Measurements from ENCODE around the gene INSM1. TPM values are rescaled to one million over a fixed set of nuclear protein-coding genes. Genes with fewer than 3 reads are reported as not detected.

The INSM1 gene
- total RNA-seq = 30.1 and 32.3 TPM in 2 replicates

- intact Hi-C loops (cut with micrococcal nuclease) = loop anchor here (2.0 kb wide), 1 partner anchor 1027 kb away; no protein-coding TSS in a partner anchor
- Mint-ChIP-seq H3K27me3 (ENCODE audit: insufficient read depth) (peaks cover 61% of the 10 kb centered on the region), H3K4me3 (peak within 1 kb of the TSS; percentile 83), H3K9me3 (no peaks in the 10 kb centered on the region), H3K36me3 (ENCODE audit: low read depth) (peaks cover 13% of the 10 kb centered on the region), H3K27ac (peak within 1 kb of the TSS; percentile 90), H3K4me1 (ENCODE audit: low read depth) (peaks cover 29% of the 10 kb centered on the region)
- DNase-seq (ENCODE audit: low spot score) = no peak
Measured at GRCh38 chr20:20367575-20368417, at the start of gene INSM1. Gene INSM1 (plus strand): TSS chr20:20368104. CDS start chr20:20368268, 164 bp downstream.

GRCh38 chr20:20318365-20319161, 49.3 kb upstream of the INSM1 start:
- no peak for DNase-seq (ENCODE audit: low spot score)
- no peaks in the 10 kb centered on the region for H3K4me1 Mint-ChIP-seq (ENCODE audit: low read depth)
- H3K9me3 Mint-ChIP-seq = no peaks in the 10 kb centered on the region
- peaks cover 4% of the 10 kb centered on the region for H3K27me3 Mint-ChIP-seq (ENCODE audit: insufficient read depth)
- H3K27ac Mint-ChIP-seq = no peak overlapping the region
- intact Hi-C loops (cut with micrococcal nuclease) = no loop called here
- no peaks in the 10 kb centered on the region for H3K36me3 Mint-ChIP-seq (ENCODE audit: low read depth)
- H3K4me3 Mint-ChIP-seq = no peak overlapping the region

GRCh38 chr20:20321134-20321533, 46.8 kb upstream of the INSM1 start:
- no peak for DNase-seq (ENCODE audit: low spot score)
- Mint-ChIP-seq H3K27me3 (ENCODE audit: insufficient read depth) (peaks cover 4% of the 10 kb centered on the region), H3K9me3 (no peaks in the 10 kb centered on the region), H3K4me1 (ENCODE audit: low read depth) (no peaks in the 10 kb centered on the region), H3K27ac (no peak overlapping the region), H3K4me3 (no peak overlapping the region), H3K36me3 (ENCODE audit: low read depth) (no peaks in the 10 kb centered on the region)
- intact Hi-C loops (cut with micrococcal nuclease) = no loop called here

- no peaks in the 10 kb centered on the region for H3K36me3 Mint-ChIP-seq (ENCODE audit: low read depth)
- intact Hi-C loops (cut with micrococcal nuclease) = no loop called here
- peaks cover 6% of the 10 kb centered on the region for H3K27me3 Mint-ChIP-seq (ENCODE audit: insufficient read depth)
- no peak overlapping the region for H3K27ac Mint-ChIP-seq
- H3K4me3 Mint-ChIP-seq = no peak overlapping the region
- H3K9me3 Mint-ChIP-seq = no peaks in the 10 kb centered on the region
- H3K4me1 Mint-ChIP-seq (ENCODE audit: low read depth) = no peaks in the 10 kb centered on the region
- DNase-seq (ENCODE audit: low spot score) = no peak
Measured at GRCh38 chr20:20321917-20322316, 46.0 kb upstream of the INSM1 start.

GRCh38 chr20:20322912-20323311, 45.0 kb upstream of the INSM1 start:
- Mint-ChIP-seq H3K27me3 (ENCODE audit: insufficient read depth) (peaks cover 9% of the 10 kb centered on the region), H3K4me1 (ENCODE audit: low read depth) (no peaks in the 10 kb centered on the region), H3K27ac (no peak overlapping the region), H3K4me3 (no peak overlapping the region), H3K9me3 (no peaks in the 10 kb centered on the region), H3K36me3 (ENCODE audit: low read depth) (no peaks in the 10 kb centered on the region)
- intact Hi-C loops (cut with micrococcal nuclease) = no loop called here
- DNase-seq (ENCODE audit: low spot score) = no peak

GRCh38 chr20:20327746-20328145, 40.2 kb upstream of the INSM1 start:
- Mint-ChIP-seq H3K27ac (no peak overlapping the region), H3K36me3 (ENCODE audit: low read depth) (no peaks in the 10 kb centered on the region), H3K9me3 (no peaks in the 10 kb centered on the region), H3K27me3 (ENCODE audit: insufficient read depth) (peaks cover 9% of the 10 kb centered on the region), H3K4me3 (no peak overlapping the region), H3K4me1 (ENCODE audit: low read depth) (no peaks in the 10 kb centered on the region)
- DNase-seq (ENCODE audit: low spot score) = no peak
- intact Hi-C loops (cut with micrococcal nuclease) = no loop called here

GRCh38 chr20:20329564-20329963, 38.3 kb upstream of the INSM1 start:
- Mint-ChIP-seq H3K27me3 (ENCODE audit: insufficient read depth) (peaks cover 9% of the 10 kb centered on the region), H3K27ac (no peak overlapping the region), H3K4me1 (ENCODE audit: low read depth) (no peaks in the 10 kb centered on the region), H3K36me3 (ENCODE audit: low read depth) (no peaks in the 10 kb centered on the region), H3K4me3 (no peak overlapping the region), H3K9me3 (no peaks in the 10 kb centered on the region)
- DNase-seq (ENCODE audit: low spot score) = no peak
- intact Hi-C loops (cut with micrococcal nuclease) = no loop called here

- Mint-ChIP-seq H3K4me3 (no peak overlapping the region), H3K36me3 (ENCODE audit: low read depth) (no peaks in the 10 kb centered on the region), H3K9me3 (peaks cover 4% of the 10 kb centered on the region), H3K27ac (no peak overlapping the region), H3K4me1 (ENCODE audit: low read depth) (no peaks in the 10 kb centered on the region), H3K27me3 (ENCODE audit: insufficient read depth) (peaks cover 9% of the 10 kb centered on the region)
- intact Hi-C loops (cut with micrococcal nuclease) = no loop called here
- no peak for DNase-seq (ENCODE audit: low spot score)
Measured at GRCh38 chr20:20331156-20331555, 36.7 kb upstream of the INSM1 start.

- peaks cover 7% of the 10 kb centered on the region for H3K27me3 Mint-ChIP-seq (ENCODE audit: insufficient read depth)
- no peak overlapping the region for H3K27ac Mint-ChIP-seq
- peaks cover 4% of the 10 kb centered on the region for H3K9me3 Mint-ChIP-seq
- no peaks in the 10 kb centered on the region for H3K4me1 Mint-ChIP-seq (ENCODE audit: low read depth)
- no peaks in the 10 kb centered on the region for H3K36me3 Mint-ChIP-seq (ENCODE audit: low read depth)
- intact Hi-C loops (cut with micrococcal nuclease) = no loop called here
- H3K4me3 Mint-ChIP-seq = no peak overlapping the region
- DNase-seq (ENCODE audit: low spot score) = no peak
Measured at GRCh38 chr20:20331817-20332216, 36.1 kb upstream of the INSM1 start.

- DNase-seq (ENCODE audit: low spot score) = no peak
- H3K4me3 Mint-ChIP-seq = no peak overlapping the region
- no peak overlapping the region for H3K27ac Mint-ChIP-seq
- intact Hi-C loops (cut with micrococcal nuclease) = no loop called here
- H3K4me1 Mint-ChIP-seq (ENCODE audit: low read depth) = no peaks in the 10 kb centered on the region
- H3K9me3 Mint-ChIP-seq = peaks cover 4% of the 10 kb centered on the region
- H3K36me3 Mint-ChIP-seq (ENCODE audit: low read depth) = no peaks in the 10 kb centered on the region
- peaks cover 4% of the 10 kb centered on the region for H3K27me3 Mint-ChIP-seq (ENCODE audit: insufficient read depth)
Measured at GRCh38 chr20:20333866-20334265, 34.0 kb upstream of the INSM1 start.

GRCh38 chr20:20334489-20334888, 33.4 kb upstream of the INSM1 start:
- H3K36me3 Mint-ChIP-seq (ENCODE audit: low read depth) = no peaks in the 10 kb centered on the region
- H3K4me1 Mint-ChIP-seq (ENCODE audit: low read depth) = no peaks in the 10 kb centered on the region
- H3K27ac Mint-ChIP-seq = no peak overlapping the region
- intact Hi-C loops (cut with micrococcal nuclease) = no loop called here
- H3K27me3 Mint-ChIP-seq (ENCODE audit: insufficient read depth) = peaks cover 4% of the 10 kb centered on the region
- no peak overlapping the region for H3K4me3 Mint-ChIP-seq
- DNase-seq (ENCODE audit: low spot score) = no peak
- peaks cover 4% of the 10 kb centered on the region for H3K9me3 Mint-ChIP-seq

GRCh38 chr20:20338133-20338730, 29.7 kb upstream of the INSM1 start:
- Mint-ChIP-seq H3K4me1 (ENCODE audit: low read depth) (no peaks in the 10 kb centered on the region), H3K27ac (no peak overlapping the region), H3K9me3 (peaks cover 4% of the 10 kb centered on the region), H3K36me3 (ENCODE audit: low read depth) (no peaks in the 10 kb centered on the region), H3K27me3 (ENCODE audit: insufficient read depth) (no peaks in the 10 kb centered on the region), H3K4me3 (no peak overlapping the region)
- no peak for DNase-seq (ENCODE audit: low spot score)
- intact Hi-C loops (cut with micrococcal nuclease) = no loop called here

- peaks cover 2% of the 10 kb centered on the region for H3K9me3 Mint-ChIP-seq
- no peak overlapping the region for H3K4me3 Mint-ChIP-seq
- H3K36me3 Mint-ChIP-seq (ENCODE audit: low read depth) = no peaks in the 10 kb centered on the region
- H3K27ac Mint-ChIP-seq = no peak overlapping the region
- intact Hi-C loops (cut with micrococcal nuclease) = no loop called here
- H3K4me1 Mint-ChIP-seq (ENCODE audit: low read depth) = no peaks in the 10 kb centered on the region
- no peaks in the 10 kb centered on the region for H3K27me3 Mint-ChIP-seq (ENCODE audit: insufficient read depth)
- no peak for DNase-seq (ENCODE audit: low spot score)
Measured at GRCh38 chr20:20340443-20340842, 27.5 kb upstream of the INSM1 start.

Data from activated T-helper 1 cell treated with anti-CD3 and anti-CD28 coated beads, Interleukin-12 subunit alpha, Interleukin-12 subunit beta, Interleukin-2, Interleukin-4 antibody, amounts not matched to agents 30 ng/mL and 10 ng/mL and 1 ng/mL, durations not matched to agents 14 hours and 24 hours and 36 hours (primary cell).